Activated T-helper 17 cell treated with anti-CD3 and anti-CD28 coated beads, Interleukin-2, amount 50 U/mL, for 72 hours (primary cell): Measurements from ENCODE around the gene MDC1. TPM values are rescaled to one million over a fixed set of nuclear protein-coding genes. Genes with fewer than 3 reads are reported as not detected.
"Not testable (repeated sequence)": the region's sequence is repeated elsewhere in the genome, so short reads cannot be mapped to it uniquely, and the experiment has no call there.

Source experiments
- ATAC-seq: fragments of 150-1000 bp; cut with Tn5 transposase; replicated peaks from 2 replicates; pipeline ENCODE4 v1.10.0; 2021; ENCODE audit warnings: mild to moderate bottlenecking, moderate library complexity
- H3K27ac Mint-ChIP-seq: one replicate; pipeline ENCODE4 v1.8.0; 2022; ENCODE audit warnings: mixed read lengths
- H3K27me3 Mint-ChIP-seq: one replicate; pipeline ENCODE4 v1.8.0; 2022; ENCODE audit warnings: mixed read lengths
- H3K36me3 Mint-ChIP-seq: one replicate; pipeline ENCODE4 v1.8.0; 2022; ENCODE audit warnings: low read depth, mild to moderate bottlenecking, mixed read lengths
- H3K4me1 Mint-ChIP-seq: one replicate; pipeline ENCODE4 v1.8.0; 2022; ENCODE audit warnings: mixed read lengths
- H3K4me3 Mint-ChIP-seq: one replicate; pipeline ENCODE4 v1.8.0; 2022; ENCODE audit warnings: mild to moderate bottlenecking, mixed read lengths
- H3K9me3 Mint-ChIP-seq: one replicate; pipeline ENCODE4 v1.8.0; 2022; ENCODE audit warnings: mixed read lengths
- total RNA-seq, 2 donors: library from RNA; stranded (reverse); gene quantifications; one replicate each; pipeline ENCODE4 v1.2.3, GENCODE V29; 2022

Gene MDC1
- total RNA-seq, 2 donors from 2014 or later: 57.4 to 82.1 TPM

- Mint-ChIP-seq H3K4me1 (peaks cover 16% of the 10 kb centered on the region), H3K4me3 (peak within 1 kb of the TSS; percentile 91), H3K36me3 (peaks cover 65% of the 10 kb centered on the region), H3K9me3 (no peaks in the 10 kb centered on the region), H3K27me3 (no peaks in the 10 kb centered on the region), H3K27ac (peak within 1 kb of the TSS; percentile 94)
- ATAC-seq: peak; percentile 83
Measured at GRCh38 chr6:30672445-30673253, 44.4 kb downstream of the MDC1 start, which contains the start of gene DHX16. Gene DHX16 (minus strand): TSS chr6:30673006. CDS start chr6:30672841, 165 bp downstream.

GRCh38 chr6:30670760-30671527, 46.1 kb downstream of the MDC1 start:
- peaks cover 65% of the 10 kb centered on the region for H3K36me3 Mint-ChIP-seq
- peaks cover 17% of the 10 kb centered on the region for H3K4me1 Mint-ChIP-seq
- no peaks in the 10 kb centered on the region for H3K9me3 Mint-ChIP-seq
- H3K27me3 Mint-ChIP-seq: no peaks in the 10 kb centered on the region
- H3K4me3 Mint-ChIP-seq: peak overlapping the region; percentile 91
- no peak for ATAC-seq
- peak overlapping the region; percentile 24 for H3K27ac Mint-ChIP-seq

GRCh38 chr6:30666300-30666699, 50.8 kb downstream of the MDC1 start:
- H3K36me3 Mint-ChIP-seq: peaks cover 92% of the 10 kb centered on the region

GRCh38 chr6:30664994-30665767, 51.9 kb downstream of the MDC1 start:
- no peak for ATAC-seq
- H3K27me3 Mint-ChIP-seq: no peaks in the 10 kb centered on the region
- H3K4me1 Mint-ChIP-seq: peaks cover 19% of the 10 kb centered on the region
- H3K36me3 Mint-ChIP-seq: peaks cover 88% of the 10 kb centered on the region
- no peak overlapping the region for H3K4me3 Mint-ChIP-seq
- H3K27ac Mint-ChIP-seq: peak overlapping the region; percentile 83
- no peaks in the 10 kb centered on the region for H3K9me3 Mint-ChIP-seq

More at GRCh38 chr6:30666300-30666699, 50.8 kb downstream of the MDC1 start:
- peak; percentile 94 for ATAC-seq
- H3K27me3 Mint-ChIP-seq, H3K9me3 Mint-ChIP-seq: not testable (repeated sequence)
- peak overlapping the region; percentile 29 for H3K4me3 Mint-ChIP-seq
- peaks cover 24% of the 10 kb centered on the region for H3K4me1 Mint-ChIP-seq
- H3K27ac Mint-ChIP-seq: peak overlapping the region; percentile 83

GRCh38 chr6:30657922-30658321, 59.2 kb downstream of the MDC1 start:
- H3K4me3 Mint-ChIP-seq, H3K27me3 Mint-ChIP-seq, H3K9me3 Mint-ChIP-seq, ATAC-seq: not testable (repeated sequence)
- Mint-ChIP-seq H3K27ac (peak overlapping the region; percentile 34), H3K4me1 (peaks cover 17% of the 10 kb centered on the region), H3K36me3 (peaks cover 97% of the 10 kb centered on the region)

GRCh38 chr6:30657454-30657853, 59.6 kb downstream of the MDC1 start:
- ATAC-seq: no peak
- Mint-ChIP-seq H3K4me1 (peaks cover 17% of the 10 kb centered on the region), H3K27ac (peak overlapping the region; percentile 34), H3K27me3 (no peaks in the 10 kb centered on the region), H3K9me3 (no peaks in the 10 kb centered on the region), H3K4me3 (no peak overlapping the region), H3K36me3 (peaks cover 97% of the 10 kb centered on the region)

- H3K4me1 Mint-ChIP-seq: peaks cover 11% of the 10 kb centered on the region
- no peak for ATAC-seq
- no peaks in the 10 kb centered on the region for H3K27me3 Mint-ChIP-seq
- H3K9me3 Mint-ChIP-seq: no peaks in the 10 kb centered on the region
- H3K27ac Mint-ChIP-seq: peak overlapping the region; percentile 34
- H3K36me3 Mint-ChIP-seq: peaks cover 97% of the 10 kb centered on the region
- H3K4me3 Mint-ChIP-seq: no peak overlapping the region
Measured at GRCh38 chr6:30656513-30656912, 60.6 kb downstream of the MDC1 start.

- H3K27ac Mint-ChIP-seq: peak overlapping the region; percentile 34
- peaks cover 10% of the 10 kb centered on the region for H3K4me1 Mint-ChIP-seq
- H3K9me3 Mint-ChIP-seq: no peaks in the 10 kb centered on the region
- no peak for ATAC-seq
- H3K4me3 Mint-ChIP-seq: no peak overlapping the region
- no peaks in the 10 kb centered on the region for H3K27me3 Mint-ChIP-seq
- H3K36me3 Mint-ChIP-seq: peaks cover 99% of the 10 kb centered on the region
Measured at GRCh38 chr6:30655743-30656094, 61.4 kb downstream of the MDC1 start.

- Mint-ChIP-seq H3K27me3 (no peaks in the 10 kb centered on the region), H3K4me3 (no peak overlapping the region), H3K36me3 (peaks cover 99% of the 10 kb centered on the region), H3K4me1 (peaks cover 8% of the 10 kb centered on the region), H3K27ac (peak overlapping the region; percentile 34), H3K9me3 (no peaks in the 10 kb centered on the region)
- ATAC-seq: no peak
Measured at GRCh38 chr6:30654798-30655742, 62.0 kb downstream of the MDC1 start.

GRCh38 chr6:30651143-30651542, 65.9 kb downstream of the MDC1 start:
- Mint-ChIP-seq H3K27ac (no peak overlapping the region), H3K4me3 (no peak overlapping the region), H3K27me3 (no peaks in the 10 kb centered on the region), H3K9me3 (no peaks in the 10 kb centered on the region), H3K36me3 (peaks cover 67% of the 10 kb centered on the region), H3K4me1 (peaks cover 6% of the 10 kb centered on the region)
- ATAC-seq: no peak

Other genes with a start within 250 kb of the MDC1 start
- gene HLA-E, start 227.8 kb downstream of the MDC1 start, total RNA-seq: 100 to 1,000 TPM; 362 to 675 TPM
- gene GNL1, start 160.8 kb downstream of the MDC1 start, total RNA-seq: 100 to 1,000 TPM; 102 to 117 TPM
- gene PRR3, start 160.0 kb downstream of the MDC1 start, total RNA-seq: 10 to 100 TPM; 22.1 to 23.1 TPM
- 10 to 100 TPM; 65.0 to 98.2 TPM for gene ABCF1, start 145.8 kb downstream of the MDC1 start, total RNA-seq
- 100 to 1,000 TPM in 1 of 2 donors, 10 to 100 TPM in 1; 85.9 to 101 TPM for gene PPP1R10, start 100.0 kb downstream of the MDC1 start, total RNA-seq
- gene MRPS18B, start 99.4 kb downstream of the MDC1 start, total RNA-seq: 10 to 100 TPM; 64.6 to 78.5 TPM
- gene ATAT1, start 90.4 kb downstream of the MDC1 start, total RNA-seq: 10 to 100 TPM; 12.3 to 20.9 TPM
- gene C6orf136, start 70.1 kb downstream of the MDC1 start, total RNA-seq: 10 to 100 TPM; 24.8 to 36.7 TPM
- gene DHX16, start 44.3 kb downstream of the MDC1 start, total RNA-seq: 10 to 100 TPM; 27.4 to 40.0 TPM
- 100 to 1,000 TPM; 190 to 238 TPM for gene PPP1R18, start 30.6 kb downstream of the MDC1 start, total RNA-seq
- gene NRM, start 26.3 kb downstream of the MDC1 start, total RNA-seq: 10 to 100 TPM; 26.0 to 36.9 TPM
- 1,000 to 10,000 TPM; 1,139 to 1,437 TPM for gene TUBB, start 3.1 kb upstream of the MDC1 start, total RNA-seq
- 100 to 1,000 TPM; 152 to 161 TPM for gene FLOT1, start 25.4 kb upstream of the MDC1 start, total RNA-seq
- 100 to 1,000 TPM in 1 of 2 donors, 10 to 100 TPM in 1; 55.6 to 617 TPM for gene IER3, start 27.3 kb upstream of the MDC1 start, total RNA-seq
- 10 to 100 TPM in 1 of 2 donors, 1 to 10 TPM in 1; 3.0 to 19.5 TPM for gene DDR1, start 167.2 kb upstream of the MDC1 start, total RNA-seq
- gene GTF2H4, start 190.9 kb upstream of the MDC1 start, total RNA-seq: 10 to 100 TPM; 34.3 to 39.9 TPM
- gene VARS2, start 197.0 kb upstream of the MDC1 start, total RNA-seq: 10 to 100 TPM; 50.5 to 64.4 TPM
- not detected for gene SFTA2, start 214.9 kb upstream of the MDC1 start, total RNA-seq
- gene MUCL3, start 223.7 kb upstream of the MDC1 start, total RNA-seq: not detected